HepG2 (cell line): Measurements from ENCODE around the gene TRIO. TPM values are rescaled to one million over a fixed set of nuclear protein-coding genes. Genes with fewer than 3 reads are reported as not detected.

Experiments used
- ATAC-seq: fragments of 200-7000 bp; cut with Tn5 transposase; 3 replicates; pipeline ENCODE4 v1.9.1; 2020; ENCODE audit warnings: mild to moderate bottlenecking, moderate library complexity
- BruUV-seq: library from RNA; stranded (reverse); fragments of 400-500 nt; replicated peaks from 2 replicates; lab custom pipeline; 2021; lab: Mats Ljungman, UMichigan
- CTCF ChIA-PET: fragments of 300-600 bp; formaldehyde crosslinking; extraction: SDS; loops from one replicate; lab custom pipeline; 2021; ENCODE audit warnings: low total read pairs, inconsistent platforms, low intra/inter-chr PET ratio; lab: Yijun Ruan, JAX
- POLR2A ChIA-PET: fragments of 350-600 bp; sonication (Branson Sonifier 250); formaldehyde crosslinking; loops from one replicate; lab custom pipeline; 2020; ENCODE audit warnings: antibody characterized with exemption, inconsistent platforms; lab: Yijun Ruan, JAX
- DNase-seq: peaks from one replicate; pipeline ENCODE4 v3.0.0-alpha.2; 2015; ENCODE audit warnings: low spot score
- FAIRE-seq: peaks from 3 replicates; lab custom pipeline; 2011; peaks lifted over from hg19 to GRCh38; lab: Jason Lieb, UNC
- H2AFZ ChIP-seq: one replicate; pipeline ENCODE4 v1.6.1; 2011; ENCODE audit warnings: low read length, inconsistent platforms
- H3K27ac ChIP-seq: fragments of 300-600 bp; 3 replicates; pipeline ENCODE4 v1.8.0; 2011; ENCODE audit warnings: mixed run types, mild to moderate bottlenecking, mixed read lengths, low read length, inconsistent platforms; ENCODE audit not compliant: insufficient read depth; ENCODE audit errors: extremely low read length
- H3K27me3 ChIP-seq, 2 experiments: fragments of 200-600 bp in 1 of 2; 2 replicates in 1 of 2; 3 replicates in 1 of 2; pipeline versions ENCODE4 v1.6.0 to v1.8.0; 2011; ENCODE audit warnings: low read length in 2 of 2, mild to moderate bottlenecking in 2 of 2, moderate library complexity in 2 of 2, inconsistent platforms in 1 of 2; ENCODE audit not compliant: insufficient read depth in 2 of 2, control insufficient read depth in 1 of 2
- H3K36me3 ChIP-seq, 2 experiments: fragments of 200-600 bp in 1 of 2; replicated peaks in 1 of 2; 2 replicates in 1 of 2; 3 replicates in 1 of 2; pipeline versions ENCODE4 v1.5.1 to v1.8.0; 2011; ENCODE audit warnings: low read length in 2 of 2, inconsistent platforms in 1 of 2; ENCODE audit not compliant: insufficient read depth in 2 of 2, control insufficient read depth in 1 of 2
- H3K4me1 ChIP-seq: 2 replicates; pipeline ENCODE4 v1.5.1; 2012; ENCODE audit warnings: low read length, inconsistent platforms; ENCODE audit not compliant: insufficient read depth
- H3K4me2 ChIP-seq: 2 replicates; pipeline ENCODE4 v1.6.0; 2011; ENCODE audit warnings: low read depth, low read length, inconsistent platforms
- H3K4me3 ChIP-seq, 3 experiments: fragments of 200-600 bp in 1 of 3; sonication (generic), shearing (Covaris generic) in 1 of 3; replicated peaks in 1 of 3; 2 replicates each; pipeline ENCODE4 v1.5.1; 2011 to 2016; ENCODE audit warnings: low read length in 3 of 3, inconsistent platforms in 2 of 3, low read depth in 2 of 3, mild to moderate bottlenecking in 2 of 3, control low read depth in 1 of 3, mixed read lengths in 1 of 3; ENCODE audit not compliant: insufficient read depth in 1 of 3
- H3K79me2 ChIP-seq: one replicate; pipeline ENCODE4 v1.6.1; 2011; ENCODE audit warnings: low read length, inconsistent platforms; ENCODE audit not compliant: insufficient read depth
- H3K9ac ChIP-seq: 2 replicates; pipeline ENCODE4 v1.6.0; 2011; ENCODE audit warnings: mild to moderate bottlenecking, low read depth, low read length, inconsistent platforms; ENCODE audit not compliant: insufficient read depth
- H3K9me3 ChIP-seq: 2 replicates; pipeline ENCODE4 v1.5.1; 2012; ENCODE audit warnings: mild to moderate bottlenecking, low read length
- H4K20me1 ChIP-seq: 2 replicates; pipeline ENCODE4 v1.6.0; 2011; ENCODE audit warnings: inconsistent platforms, mild to moderate bottlenecking, low read length, moderate library complexity; ENCODE audit not compliant: insufficient read depth
- DPF2 ChIP-seq: sonication (generic); formaldehyde crosslinking; IDR thresholded peaks from 2 replicates; pipeline ENCODE4 v1.4.0; 2020; ENCODE audit warnings: mild to moderate bottlenecking, low read depth, missing genetic modification reagents, borderline replicate concordance
- ELF1 ChIP-seq: sonication (generic); formaldehyde crosslinking; IDR thresholded peaks from 2 replicates; pipeline ENCODE4 v1.4.0; 2020; ENCODE audit warnings: missing genetic modification reagents
- HNRNPLL ChIP-seq: fragments of 200-400 bp; formaldehyde crosslinking; IDR thresholded peaks from 2 replicates; pipeline ENCODE4 v1.6.1; 2017; ENCODE audit warnings: mild to moderate bottlenecking, low read depth, low read length; ENCODE audit not compliant: poor library complexity, severe bottlenecking
- JUNB ChIP-seq: sonication (generic); formaldehyde crosslinking; IDR thresholded peaks from 2 replicates; pipeline ENCODE4 v1.8.0; 2022; ENCODE audit warnings: missing genetic modification reagents, mild to moderate bottlenecking, borderline replicate concordance
- NONO ChIP-seq, 2 experiments: fragments of 450-650 bp in 1 of 2; sonication (generic) in 1 of 2; formaldehyde crosslinking in 1 of 2; IDR thresholded peaks in 1 of 2; conservative IDR thresholded peaks in 1 of 2; 2 replicates each; pipeline versions ENCODE4 v1.6.1 to v1.8.0; 2017 to 2022; ENCODE audit warnings: mild to moderate bottlenecking in 1 of 2, missing genetic modification reagents in 1 of 2, moderate library complexity in 1 of 2
- RARA ChIP-seq: IDR thresholded peaks from 2 replicates; pipeline ENCODE4 v1.6.1; 2016; ENCODE audit warnings: missing genetic modification reagents, missing compliant biosample characterization
- SATB2 ChIP-seq: sonication (generic); formaldehyde crosslinking; IDR thresholded peaks from 2 replicates; pipeline ENCODE4 v1.5.0; 2020; ENCODE audit warnings: missing genetic modification reagents
- TMF1 ChIP-seq: sonication (generic); formaldehyde crosslinking; IDR thresholded peaks from 2 replicates; pipeline ENCODE4 v1.8.1; 2022; ENCODE audit warnings: low read depth, missing genetic modification reagents
- ZNF44 ChIP-seq: sonication (generic); formaldehyde crosslinking; IDR thresholded peaks from 2 replicates; pipeline ENCODE4 v1.5.1; 2020; ENCODE audit warnings: mild to moderate bottlenecking, missing genetic modification reagents
- ZNF567 ChIP-seq: sonication (generic); formaldehyde crosslinking; IDR thresholded peaks from 2 replicates; pipeline ENCODE4 v1.8.1; 2023; ENCODE audit warnings: mild to moderate bottlenecking, missing genetic modification reagents, borderline replicate concordance
- ZNF7 ChIP-seq: IDR thresholded peaks from 2 replicates; pipeline ENCODE4 v1.6.1; 2016; ENCODE audit warnings: missing biosample characterization, missing genetic modification reagents
- WGBS: methylation state at CpG from one replicate; pipeline ENCODE4 v1.1.6; 2017; ENCODE audit warnings: low lambda C conversion rate; 5-methylcytosine and 5-hydroxymethylcytosine counted together
- in situ Hi-C: cut with HindIII; loops from 2 replicates; pipeline ENCODE4 v1.10.0; 2017; ENCODE audit warnings: low pct_unique_long_range_greater_than_20kb; ENCODE audit not compliant: extremely low pct_ligation_motif_present
- intact Hi-C: fragments of 100-400 bp; cut with micrococcal nuclease; formaldehyde crosslinking; loops from one replicate; pipeline ENCODE4 v1.10.0; 2022; ENCODE audit not compliant: unreplicated experiment
- polyA plus RNA-seq, 8 experiments: library from polyadenylated mRNA; depleted of rRNA in 3 of 8; stranded (reverse) in 7 of 8; unstranded in 1 of 8; fragments of >200 nt; fragmentation: Illumina TruSeq in 4 of 8; extraction: Trizol in 4 of 8; gene quantifications; 2 replicates each; pipeline versions ENCODE4 v1.2.1 to v1.2.3, GENCODE V29; 2011 to 2016; ENCODE audit warnings: low read depth in 4 of 8, missing spikeins in 1 of 8, mixed read lengths in 1 of 8; ENCODE audit not compliant: insufficient read depth in 1 of 8
- total RNA-seq, 5 experiments: library from RNA; depleted of rRNA; stranded (reverse); fragments of >200 nt; fragmentation: Illumina TruSeq; extraction: Trizol; gene quantifications; 2 replicates each; pipeline ENCODE4 v1.2.3, GENCODE V29; 2016; ENCODE audit warnings: low read depth in 1 of 5
- TF ChIP-seq, protein P1 (sequence below): sonication (generic); formaldehyde crosslinking; IDR thresholded peaks from 2 replicates; pipeline ENCODE4 v1.4.0; 2020; ENCODE audit warnings: missing genetic modification reagents; ENCODE audit errors: not compliant biosample characterization
- TF ChIP-seq, protein P2 (sequence below): sonication (generic); formaldehyde crosslinking; IDR thresholded peaks from 2 replicates; pipeline ENCODE4 v1.8.0; 2022; ENCODE audit warnings: mild to moderate bottlenecking, missing genetic modification reagents; ENCODE audit not compliant: insufficient replicate concordance

The TRIO gene
- total and polyA plus RNA-seq, 2 of the 13 experiments (the other 11 are each of a cell fraction or from before 2014, with no cell fraction given), result 45.2 to 45.9 TPM

DNA sequence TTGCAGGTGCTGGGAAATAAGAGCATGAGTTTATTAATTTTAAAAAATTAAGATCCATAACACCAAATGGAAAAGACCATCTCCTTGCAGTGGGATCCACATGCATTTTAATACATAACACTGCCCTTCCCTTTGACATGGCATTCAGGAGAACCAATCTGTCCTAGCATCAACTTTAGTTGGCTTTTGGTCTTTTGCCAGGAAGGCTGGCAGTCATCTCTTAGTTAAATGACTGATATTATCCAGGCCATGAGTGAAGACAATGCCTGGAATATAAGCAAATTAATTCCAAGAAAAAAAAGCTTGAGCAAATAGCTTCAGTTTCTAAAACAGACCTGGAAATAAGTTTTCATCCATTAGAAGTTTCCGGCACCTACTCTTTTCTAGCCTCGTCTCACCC, 383.4 kb downstream of the TRIO start:
- Histone ChIP-seq H2AFZ (no peak overlapping the region), H3K4me3 (no peak overlapping the region), H3K79me2 (no peaks in the 10 kb centered on the region), H3K4me2 (no peak overlapping the region), H3K27me3 (no peaks in the 10 kb centered on the region; a peak in 1 of 5 replicates), H3K27ac (no peak overlapping the region), H3K9me3 (no peaks in the 10 kb centered on the region), H3K4me1 (no peaks in the 10 kb centered on the region), H3K36me3 (no peaks in the 10 kb centered on the region), H4K20me1 (no peaks in the 10 kb centered on the region), H3K9ac (no peak overlapping the region)
- in situ Hi-C loops (no loop called here), intact Hi-C loops (no loop called here)
- no peak for ATAC-seq
- TF ChIP-seq SATB2 (CRISPR knock-in tag) (no peak), DPF2 (CRISPR knock-in tag) (no peak), ZNF7 (CRISPR knock-in tag) (no peak), ZNF44 (CRISPR knock-in tag) (no peak), ELF1 (CRISPR knock-in tag) (no peak), HNRNPLL (no peak), NONO (IDR thresholded peaks at IDR 0.05) (no peak), NONO (CRISPR knock-in tag; conservative IDR thresholded peaks at IDR 0.05) (no peak), RARA (CRISPR knock-in tag) (no peak), TMF1 (CRISPR knock-in tag) (no peak), JUNB (CRISPR knock-in tag) (no peak), ZNF567 (no peak)
- TF ChIP-seq, protein P1, sequence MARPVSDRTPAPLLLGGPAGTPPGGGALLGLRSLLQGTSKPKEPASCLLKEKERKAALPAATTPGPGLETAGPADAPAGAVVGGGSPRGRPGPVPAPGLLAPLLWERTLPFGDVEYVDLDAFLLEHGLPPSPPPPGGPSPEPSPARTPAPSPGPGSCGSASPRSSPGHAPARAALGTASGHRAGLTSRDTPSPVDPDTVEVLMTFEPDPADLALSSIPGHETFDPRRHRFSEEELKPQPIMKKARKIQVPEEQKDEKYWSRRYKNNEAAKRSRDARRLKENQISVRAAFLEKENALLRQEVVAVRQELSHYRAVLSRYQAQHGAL (CRISPR knock-in tag), result no peak
- TF ChIP-seq, protein P2, sequence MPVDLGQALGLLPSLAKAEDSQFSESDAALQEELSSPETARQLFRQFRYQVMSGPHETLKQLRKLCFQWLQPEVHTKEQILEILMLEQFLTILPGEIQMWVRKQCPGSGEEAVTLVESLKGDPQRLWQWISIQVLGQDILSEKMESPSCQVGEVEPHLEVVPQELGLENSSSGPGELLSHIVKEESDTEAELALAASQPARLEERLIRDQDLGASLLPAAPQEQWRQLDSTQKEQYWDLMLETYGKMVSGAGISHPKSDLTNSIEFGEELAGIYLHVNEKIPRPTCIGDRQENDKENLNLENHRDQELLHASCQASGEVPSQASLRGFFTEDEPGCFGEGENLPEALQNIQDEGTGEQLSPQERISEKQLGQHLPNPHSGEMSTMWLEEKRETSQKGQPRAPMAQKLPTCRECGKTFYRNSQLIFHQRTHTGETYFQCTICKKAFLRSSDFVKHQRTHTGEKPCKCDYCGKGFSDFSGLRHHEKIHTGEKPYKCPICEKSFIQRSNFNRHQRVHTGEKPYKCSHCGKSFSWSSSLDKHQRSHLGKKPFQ (CRISPR knock-in tag), result no peak
- 95% methylated on average over 2 of the region's 2 CpGs for WGBS
- FAIRE-seq, result no peak
- ChIA-PET CTCF (no interaction called here), POLR2A (no interaction called here)
- DNase-seq, result no peak
- BruUV-seq, result no TSS peak
